HG03354 (cell line): Measurements from ENCODE around the gene PTPRR.
A peak's percentile ranks its signal among the peaks of the same experiment; 100 is the strongest.

Experiments used
- ATAC-seq: cut with Tn5 transposase; IDR thresholded peaks from one replicate; pipeline ENCODE4 v1.9.1; 2021; ENCODE audit warnings: mild to moderate bottlenecking; ENCODE audit not compliant: unreplicated experiment, poor library complexity, severe bottlenecking

PTPRR gene

GRCh38 chr12:70721656-70722357, 198.7 kb downstream of the PTPRR start:
- no peak for ATAC-seq

- no peak for ATAC-seq
These were observed 199.3 kb downstream of the PTPRR start for GRCh38 chr12:70721216-70721615.

- ATAC-seq, result peak; percentile 67
These were observed 200.7 kb downstream of the PTPRR start for GRCh38 chr12:70719672-70720420.

- no peak for ATAC-seq
These were observed 201.5 kb downstream of the PTPRR start for GRCh38 chr12:70719071-70719470.

- no peak for ATAC-seq
These were observed 208.7 kb downstream of the PTPRR start for GRCh38 chr12:70711831-70712230.

GRCh38 chr12:70709022-70709421, 211.5 kb downstream of the PTPRR start:
- no peak for ATAC-seq

- ATAC-seq, result no peak
These were observed 213.9 kb downstream of the PTPRR start for GRCh38 chr12:70706611-70707010.

GRCh38 chr12:70698345-70698744, 222.2 kb downstream of the PTPRR start:
- ATAC-seq, result no peak

- no peak for ATAC-seq
These were observed 225.0 kb downstream of the PTPRR start for GRCh38 chr12:70695361-70696023.

- peak; percentile 71 for ATAC-seq
These were observed 227.8 kb downstream of the PTPRR start for GRCh38 chr12:70692681-70693288.

GRCh38 chr12:70691018-70691672, 229.4 kb downstream of the PTPRR start:
- no peak for ATAC-seq

GRCh38 chr12:70686907-70687306, 233.6 kb downstream of the PTPRR start:
- ATAC-seq, result no peak

- no peak for ATAC-seq
These were observed 234.2 kb downstream of the PTPRR start for GRCh38 chr12:70686299-70686698.

- no peak for ATAC-seq
These were observed 236.6 kb downstream of the PTPRR start for GRCh38 chr12:70683976-70684375.

- no peak for ATAC-seq
These were observed 248.8 kb downstream of the PTPRR start for GRCh38 chr12:70671698-70672097.

- no peak for ATAC-seq
These were observed 249.6 kb downstream of the PTPRR start for GRCh38 chr12:70670948-70671347.

GRCh38 chr12:70667253-70667652, 253.3 kb downstream of the PTPRR start:
- no peak for ATAC-seq

- no peak for ATAC-seq
These were observed 254.2 kb downstream of the PTPRR start for GRCh38 chr12:70666364-70666763.

GRCh38 chr12:70664465-70664881, 256.1 kb downstream of the PTPRR start:
- no peak for ATAC-seq

GRCh38 chr12:70663838-70664237, 256.7 kb downstream of the PTPRR start:
- no peak for ATAC-seq
